Hair follicle dermal papilla cell (primary cell): Measurements from ENCODE around the gene ALDH7A1. TPM values are rescaled to one million over a fixed set of nuclear protein-coding genes. Genes with fewer than 3 reads are reported as not detected.

ENCODE experiments used
- small RNA-seq: library from RNA; depleted of rRNA; stranded (forward); fragments of <200 nt; gene quantifications from one replicate; pipeline ENCODE3, GENCODE V24; 2012
- total RNA-seq: library from RNA; depleted of rRNA; stranded (reverse); fragments of >200 nt; gene quantifications from 2 replicates; pipeline ENCODE4 v1.2.3, GENCODE V29; 2012

The ALDH7A1 gene
- total RNA-seq, result 24.7 and 33.5 TPM in 2 replicates

GRCh38 chr5:126594748-126595485 lies at the start of gene ALDH7A1:
TSS of gene ALDH7A1 (minus strand) at chr5:126595219. CDS start at chr5:126595198, 21 bp downstream.

GRCh38 chr5:126600631-126601511 lies 5.9 kb upstream of the ALDH7A1 start, which contains the start of gene PHAX:
TSS of gene PHAX (plus strand) at chr5:126600947. CDS start at chr5:126600963, 16 bp downstream.

Small RNA genes lying within 50 kb of the gene (small RNA-seq; reads per million reads assigned to genes)
- gene RNU6-290P, result not detected

Other genes starting within 250 kb of the ALDH7A1 start
- gene GRAMD2B, start 171.8 kb downstream of the ALDH7A1 start, total RNA-seq, result 95.3 and 105 TPM in 2 replicates
- 42.6 and 53.5 TPM in 2 replicates for gene PHAX, start 5.7 kb upstream of the ALDH7A1 start, total RNA-seq
- 9.6 and 9.9 TPM in 2 replicates for gene LMNB1, start 181.9 kb upstream of the ALDH7A1 start, total RNA-seq